ENCODE results near the gene TM7SF2. TPM values are rescaled to one million over a fixed set of nuclear protein-coding genes. Genes with fewer than 3 reads are reported as not detected.

Gene TM7SF2
- total RNA-seq, 1 experiment from 2014 or later: 73.8 TPM

DNA sequence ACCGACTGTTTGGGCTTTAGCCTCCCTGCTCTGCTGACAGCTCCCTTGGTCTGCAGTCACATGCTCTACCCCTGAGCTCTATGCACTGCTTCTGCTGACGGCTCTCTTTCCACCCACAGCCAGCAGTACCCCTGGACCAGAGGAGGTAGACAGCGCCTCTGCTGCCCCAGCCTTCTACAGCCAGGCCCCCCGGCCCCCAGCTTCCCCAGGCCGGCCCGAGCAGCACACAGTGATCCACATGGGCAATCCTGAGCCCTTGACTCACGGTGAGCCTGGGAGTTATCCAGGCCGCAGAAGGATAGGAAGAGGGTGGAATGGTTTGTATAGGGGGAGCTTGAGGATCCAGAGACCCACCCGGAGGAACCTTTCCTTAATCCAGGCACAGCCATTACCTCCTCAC is 24.9 kb upstream of the TM7SF2 start:
- peaks cover 2% of the 10 kb centered on the region; the same call in 1 of the 2 replicates for H3K36me3 ChIP-seq (ENCODE audit: control insufficient read depth, insufficient read depth, low read length)
- H3K4me3 ChIP-seq (ENCODE audit: low read depth, low read length): no peak overlapping the region
- no peaks in the 10 kb centered on the region for H3K27me3 ChIP-seq (replicated peaks; ENCODE audit: control insufficient read depth, insufficient read depth, low read length)
- peaks cover 43% of the 10 kb centered on the region for H3K36me3 Mint-ChIP-seq (ENCODE audit: insufficient read depth, unreplicated experiment)
- H3K9me3 Mint-ChIP-seq (ENCODE audit: unreplicated experiment): no peaks in the 10 kb centered on the region
- TF ChIP-seq, protein P1, sequence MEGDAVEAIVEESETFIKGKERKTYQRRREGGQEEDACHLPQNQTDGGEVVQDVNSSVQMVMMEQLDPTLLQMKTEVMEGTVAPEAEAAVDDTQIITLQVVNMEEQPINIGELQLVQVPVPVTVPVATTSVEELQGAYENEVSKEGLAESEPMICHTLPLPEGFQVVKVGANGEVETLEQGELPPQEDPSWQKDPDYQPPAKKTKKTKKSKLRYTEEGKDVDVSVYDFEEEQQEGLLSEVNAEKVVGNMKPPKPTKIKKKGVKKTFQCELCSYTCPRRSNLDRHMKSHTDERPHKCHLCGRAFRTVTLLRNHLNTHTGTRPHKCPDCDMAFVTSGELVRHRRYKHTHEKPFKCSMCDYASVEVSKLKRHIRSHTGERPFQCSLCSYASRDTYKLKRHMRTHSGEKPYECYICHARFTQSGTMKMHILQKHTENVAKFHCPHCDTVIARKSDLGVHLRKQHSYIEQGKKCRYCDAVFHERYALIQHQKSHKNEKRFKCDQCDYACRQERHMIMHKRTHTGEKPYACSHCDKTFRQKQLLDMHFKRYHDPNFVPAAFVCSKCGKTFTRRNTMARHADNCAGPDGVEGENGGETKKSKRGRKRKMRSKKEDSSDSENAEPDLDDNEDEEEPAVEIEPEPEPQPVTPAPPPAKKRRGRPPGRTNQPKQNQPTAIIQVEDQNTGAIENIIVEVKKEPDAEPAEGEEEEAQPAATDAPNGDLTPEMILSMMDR (IDR thresholded peaks at IDR 0.05; ENCODE audit: insufficient read depth in 1 of 2, low read depth in 1 of 2, low read length in 1 of 2, severe bottlenecking in 1 of 2, unreplicated experiment in 1 of 2): no peak
- H3K27ac Mint-ChIP-seq (ENCODE audit: unreplicated experiment): no peak overlapping the region
- intact Hi-C loops (cut with micrococcal nuclease; ENCODE audit: unreplicated experiment): no loop called here
- H3K4me1 ChIP-seq: peaks cover 16% of the 10 kb centered on the region; the same call in 1 of the 2 replicates
- CTCF ChIA-PET: no interaction called here
- POLR2A ChIA-PET: no interaction called here
- BruUV-seq (replicated peaks): no TSS peak
- DNase-seq: no peak
- H3K9me3 ChIP-seq: no peaks in the 10 kb centered on the region
- H3K4me3 Mint-ChIP-seq (ENCODE audit: unreplicated experiment): no peak overlapping the region
- peaks cover 12% of the 10 kb centered on the region for H3K4me1 Mint-ChIP-seq (ENCODE audit: low read depth, unreplicated experiment)
- H3K27me3 Mint-ChIP-seq (ENCODE audit: insufficient read depth, unreplicated experiment): no peaks in the 10 kb centered on the region

DNA sequence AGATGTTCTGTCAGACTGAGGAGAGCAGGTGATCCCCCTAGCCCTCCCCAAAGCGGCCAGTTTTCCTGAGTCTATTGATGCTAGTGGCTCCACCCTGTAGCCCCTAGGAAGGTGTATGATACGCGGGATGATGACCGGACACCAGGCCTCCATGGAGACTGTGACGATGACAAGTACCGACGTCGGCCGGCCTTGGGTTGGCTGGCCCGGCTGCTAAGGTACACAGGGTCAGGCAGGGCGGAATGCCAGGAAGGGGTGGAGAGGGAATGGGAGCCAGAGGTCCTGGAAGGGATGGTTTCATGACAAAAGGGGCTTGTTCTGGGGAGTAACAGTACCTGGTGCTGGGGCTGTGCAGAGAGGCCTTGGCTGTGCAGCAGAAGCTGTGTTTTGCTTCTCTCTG is 24.5 kb upstream of the TM7SF2 start:
- DNase-seq: no peak
- CTCF ChIA-PET: no interaction called here
- Mint-ChIP-seq H3K36me3 (ENCODE audit: insufficient read depth, unreplicated experiment) (peaks cover 39% of the 10 kb centered on the region), H3K4me3 (ENCODE audit: unreplicated experiment) (no peak overlapping the region), H3K27ac (ENCODE audit: unreplicated experiment) (no peak overlapping the region), H3K27me3 (ENCODE audit: insufficient read depth, unreplicated experiment) (no peaks in the 10 kb centered on the region), H3K9me3 (ENCODE audit: unreplicated experiment) (no peaks in the 10 kb centered on the region), H3K4me1 (ENCODE audit: low read depth, unreplicated experiment) (peaks cover 12% of the 10 kb centered on the region)
- Histone ChIP-seq H3K27me3 (replicated peaks; ENCODE audit: control insufficient read depth, insufficient read depth, low read length) (no peaks in the 10 kb centered on the region), H3K4me1 (peaks cover 16% of the 10 kb centered on the region; the same call in 1 of the 2 replicates), H3K36me3 (ENCODE audit: control insufficient read depth, insufficient read depth, low read length) (peaks cover 2% of the 10 kb centered on the region; the same call in 1 of the 2 replicates), H3K9me3 (no peaks in the 10 kb centered on the region), H3K4me3 (ENCODE audit: low read depth, low read length) (no peak overlapping the region)
- BruUV-seq (replicated peaks): no TSS peak
- intact Hi-C loops (cut with micrococcal nuclease; ENCODE audit: unreplicated experiment): no loop called here
- POLR2A ChIA-PET: no interaction called here
- TF ChIP-seq, protein P1 (IDR thresholded peaks at IDR 0.05; ENCODE audit: insufficient read depth in 1 of 2, low read depth in 1 of 2, low read length in 1 of 2, severe bottlenecking in 1 of 2, unreplicated experiment in 1 of 2): no peak

DNA sequence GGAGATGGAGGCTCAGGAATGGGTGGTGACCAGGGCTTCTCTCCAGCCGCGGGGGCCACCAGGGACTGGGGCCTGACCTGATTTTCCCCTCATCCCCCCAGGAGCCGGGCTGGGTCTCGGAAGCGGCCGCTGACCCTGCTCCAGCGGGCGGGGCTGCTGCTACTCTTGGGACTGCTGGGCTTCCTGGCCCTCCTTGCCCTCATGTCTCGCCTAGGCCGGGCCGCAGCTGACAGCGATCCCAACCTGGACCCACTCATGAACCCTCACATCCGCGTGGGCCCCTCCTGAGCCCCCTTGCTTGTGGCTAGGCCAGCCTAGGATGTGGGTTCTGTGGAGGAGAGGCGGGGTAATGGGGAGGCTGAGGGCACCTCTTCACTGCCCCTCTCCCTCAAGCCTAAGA is 23.8 kb upstream of the TM7SF2 start:
- peaks cover 12% of the 10 kb centered on the region; the same call in 1 of the 2 replicates for H3K4me1 ChIP-seq
- H3K9me3 ChIP-seq: no peaks in the 10 kb centered on the region
- H3K27me3 Mint-ChIP-seq (ENCODE audit: insufficient read depth, unreplicated experiment): no peaks in the 10 kb centered on the region
- no peak for DNase-seq
- H3K4me1 Mint-ChIP-seq (ENCODE audit: low read depth, unreplicated experiment): peaks cover 9% of the 10 kb centered on the region
- H3K36me3 ChIP-seq (ENCODE audit: control insufficient read depth, insufficient read depth, low read length): peaks cover 2% of the 10 kb centered on the region; the same call in 1 of the 2 replicates
- peaks cover 34% of the 10 kb centered on the region for H3K36me3 Mint-ChIP-seq (ENCODE audit: insufficient read depth, unreplicated experiment)
- H3K27me3 ChIP-seq (replicated peaks; ENCODE audit: control insufficient read depth, insufficient read depth, low read length): no peaks in the 10 kb centered on the region
- intact Hi-C loops (cut with micrococcal nuclease; ENCODE audit: unreplicated experiment): no loop called here
- no peak overlapping the region for H3K27ac Mint-ChIP-seq (ENCODE audit: unreplicated experiment)
- no TSS peak for BruUV-seq (replicated peaks)
- H3K9me3 Mint-ChIP-seq (ENCODE audit: unreplicated experiment): no peaks in the 10 kb centered on the region
- no peak overlapping the region for H3K4me3 Mint-ChIP-seq (ENCODE audit: unreplicated experiment)
- POLR2A ChIA-PET: no interaction called here
- CTCF ChIA-PET: no interaction called here
- TF ChIP-seq, protein P1 (IDR thresholded peaks at IDR 0.05; ENCODE audit: insufficient read depth in 1 of 2, low read depth in 1 of 2, low read length in 1 of 2, severe bottlenecking in 1 of 2, unreplicated experiment in 1 of 2): no peak
- H3K4me3 ChIP-seq (ENCODE audit: low read depth, low read length): no peak overlapping the region

All from Caco-2 (cell line).